Activated T-helper 1 cell treated with anti-CD3 and anti-CD28 coated beads, Interleukin-12 subunit alpha, Interleukin-12 subunit beta, Interleukin-2, Interleukin-4 antibody, amounts not matched to agents 30 ng/mL and 10 ng/mL and 1 ng/mL, durations not matched to agents 14 hours and 24 hours and 36 hours (primary cell): Measurements from ENCODE around the gene ETNK1. TPM values are rescaled to one million over a fixed set of nuclear protein-coding genes. Genes with fewer than 3 reads are reported as not detected.

Experiments used
- DNase-seq: peaks from one replicate; pipeline ENCODE4 v3.0.0; 2021; ENCODE audit warnings: low spot score
- H3K27ac Mint-ChIP-seq: one replicate; pipeline ENCODE4 v1.8.0; 2021; ENCODE audit warnings: mild to moderate bottlenecking, mixed read lengths
- H3K27me3 Mint-ChIP-seq: one replicate; pipeline ENCODE4 v1.8.0; 2022; ENCODE audit warnings: mild to moderate bottlenecking, moderate library complexity, mixed read lengths; ENCODE audit not compliant: insufficient read depth
- H3K36me3 Mint-ChIP-seq: one replicate; pipeline ENCODE4 v1.8.0; 2021; ENCODE audit warnings: low read depth, mixed read lengths
- H3K4me1 Mint-ChIP-seq: one replicate; pipeline ENCODE4 v1.8.0; 2021; ENCODE audit warnings: low read depth, mixed read lengths
- H3K4me3 Mint-ChIP-seq: one replicate; pipeline ENCODE4 v1.8.0; 2021; ENCODE audit warnings: mild to moderate bottlenecking, moderate library complexity, mixed read lengths
- H3K9me3 Mint-ChIP-seq: one replicate; pipeline ENCODE4 v1.8.0; 2021; ENCODE audit warnings: mixed read lengths
- intact Hi-C: fragments of 100-400 bp; cut with micrococcal nuclease; formaldehyde crosslinking; loops from one replicate; pipeline ENCODE4 v1.15.1; 2024
- total RNA-seq: library from RNA; stranded (reverse); gene quantifications from 2 replicates; pipeline ENCODE4 v1.2.3, GENCODE V29; 2022

Gene ETNK1
- total RNA-seq, 1 donor from 2014 or later = 111 TPM

- intact Hi-C loops = no loop called here
- Mint-ChIP-seq H3K27ac (no peak overlapping the region), H3K36me3 (peaks cover 36% of the 10 kb centered on the region), H3K27me3 (no peaks in the 10 kb centered on the region), H3K4me1 (peaks cover 24% of the 10 kb centered on the region), H3K4me3 (no peak overlapping the region), H3K9me3 (no peaks in the 10 kb centered on the region)
- no peak for DNase-seq
These were observed 23.7 kb downstream of the ETNK1 start for GRCh38 chr12:22648668-22649067.

GRCh38 chr12:22653075-22653474, 28.1 kb downstream of the ETNK1 start:
- Mint-ChIP-seq H3K36me3 (peaks cover 32% of the 10 kb centered on the region), H3K9me3 (no peaks in the 10 kb centered on the region), H3K27ac (no peak overlapping the region), H3K27me3 (no peaks in the 10 kb centered on the region), H3K4me1 (peaks cover 26% of the 10 kb centered on the region), H3K4me3 (no peak overlapping the region)
- no peak for DNase-seq
- intact Hi-C loops = loop anchor here (10.0 kb wide), 1 partner anchor 998 kb away; the partner anchor contains the start of gene LDHB

- H3K4me1 Mint-ChIP-seq = peaks cover 31% of the 10 kb centered on the region
- intact Hi-C loops = loop anchor here (10.0 kb wide), 1 partner anchor 999 kb away; the partner anchor contains the start of gene LDHB
These were observed 28.8 kb downstream of the ETNK1 start for GRCh38 chr12:22653791-22654190.

GRCh38 chr12:22656376-22656775, 31.4 kb downstream of the ETNK1 start:
- peaks cover 22% of the 10 kb centered on the region for H3K4me1 Mint-ChIP-seq
- H3K27me3 Mint-ChIP-seq = no peaks in the 10 kb centered on the region
- H3K4me3 Mint-ChIP-seq = no peak overlapping the region
- peaks cover 29% of the 10 kb centered on the region for H3K36me3 Mint-ChIP-seq
- intact Hi-C loops = loop anchor here (10.0 kb wide), 1 partner anchor 1002 kb away; the partner anchor contains the start of gene LDHB
- no peak for DNase-seq
- H3K9me3 Mint-ChIP-seq = no peaks in the 10 kb centered on the region
- H3K27ac Mint-ChIP-seq = no peak overlapping the region

More at GRCh38 chr12:22653791-22654190, 28.8 kb downstream of the ETNK1 start:
- Mint-ChIP-seq H3K27me3 (no peaks in the 10 kb centered on the region), H3K9me3 (no peaks in the 10 kb centered on the region), H3K4me3 (no peak overlapping the region), H3K36me3 (peaks cover 34% of the 10 kb centered on the region), H3K27ac (no peak overlapping the region)
- DNase-seq = no peak

GRCh38 chr12:22656831-22657230, 31.9 kb downstream of the ETNK1 start:
- no peak for DNase-seq

GRCh38 chr12:22657538-22657937, 32.6 kb downstream of the ETNK1 start:
- no peak overlapping the region for H3K27ac Mint-ChIP-seq
- no peak overlapping the region for H3K4me3 Mint-ChIP-seq
- peaks cover 28% of the 10 kb centered on the region for H3K36me3 Mint-ChIP-seq
- H3K27me3 Mint-ChIP-seq = no peaks in the 10 kb centered on the region
- no peak for DNase-seq
- no peaks in the 10 kb centered on the region for H3K9me3 Mint-ChIP-seq
- intact Hi-C loops = loop anchor here (10.0 kb wide), 1 partner anchor 1003 kb away; the partner anchor contains the start of gene LDHB
- H3K4me1 Mint-ChIP-seq = peaks cover 22% of the 10 kb centered on the region

More at GRCh38 chr12:22656831-22657230, 31.9 kb downstream of the ETNK1 start:
- intact Hi-C loops = loop anchor here (10.0 kb wide), 1 partner anchor 1002 kb away; the partner anchor contains the start of gene LDHB
- H3K36me3 Mint-ChIP-seq = peaks cover 30% of the 10 kb centered on the region
- H3K9me3 Mint-ChIP-seq = no peaks in the 10 kb centered on the region
- H3K4me3 Mint-ChIP-seq = no peak overlapping the region
- H3K4me1 Mint-ChIP-seq = peaks cover 22% of the 10 kb centered on the region
- H3K27ac Mint-ChIP-seq = no peak overlapping the region
- H3K27me3 Mint-ChIP-seq = no peaks in the 10 kb centered on the region

GRCh38 chr12:22658214-22658613, 33.2 kb downstream of the ETNK1 start:
- Mint-ChIP-seq H3K4me3 (no peak overlapping the region), H3K27me3 (no peaks in the 10 kb centered on the region), H3K36me3 (peaks cover 23% of the 10 kb centered on the region), H3K27ac (peak overlapping the region; percentile 5), H3K4me1 (peaks cover 16% of the 10 kb centered on the region), H3K9me3 (no peaks in the 10 kb centered on the region)
- intact Hi-C loops = loop anchor here (10.0 kb wide), 1 partner anchor 1003 kb away; the partner anchor contains the start of gene LDHB
- no peak for DNase-seq

GRCh38 chr12:22662356-22662755, 37.4 kb downstream of the ETNK1 start:
- Mint-ChIP-seq H3K36me3 (peaks cover 31% of the 10 kb centered on the region), H3K27ac (no peak overlapping the region)

GRCh38 chr12:22665476-22665875, 40.5 kb downstream of the ETNK1 start:
- no peaks in the 10 kb centered on the region for H3K27me3 Mint-ChIP-seq
- H3K27ac Mint-ChIP-seq = no peak overlapping the region
- intact Hi-C loops = no loop called here

More at GRCh38 chr12:22662356-22662755, 37.4 kb downstream of the ETNK1 start:
- no peak for DNase-seq
- Mint-ChIP-seq H3K9me3 (no peaks in the 10 kb centered on the region), H3K27me3 (no peaks in the 10 kb centered on the region), H3K4me3 (no peak overlapping the region), H3K4me1 (peaks cover 20% of the 10 kb centered on the region)
- intact Hi-C loops = no loop called here

GRCh38 chr12:22667122-22667521, 42.2 kb downstream of the ETNK1 start:
- no peak overlapping the region for H3K27ac Mint-ChIP-seq
- no peak for DNase-seq
- H3K27me3 Mint-ChIP-seq = no peaks in the 10 kb centered on the region
- peaks cover 11% of the 10 kb centered on the region for H3K4me1 Mint-ChIP-seq
- H3K4me3 Mint-ChIP-seq = no peak overlapping the region
- intact Hi-C loops = no loop called here
- H3K9me3 Mint-ChIP-seq = no peaks in the 10 kb centered on the region
- H3K36me3 Mint-ChIP-seq = peaks cover 20% of the 10 kb centered on the region

More at GRCh38 chr12:22665476-22665875, 40.5 kb downstream of the ETNK1 start:
- Mint-ChIP-seq H3K36me3 (peaks cover 27% of the 10 kb centered on the region), H3K9me3 (no peaks in the 10 kb centered on the region), H3K4me3 (no peak overlapping the region), H3K4me1 (peaks cover 11% of the 10 kb centered on the region)
- DNase-seq = no peak

GRCh38 chr12:22668441-22668840, 43.5 kb downstream of the ETNK1 start:
- Mint-ChIP-seq H3K9me3 (no peaks in the 10 kb centered on the region), H3K36me3 (peaks cover 20% of the 10 kb centered on the region), H3K27me3 (no peaks in the 10 kb centered on the region), H3K4me3 (no peak overlapping the region), H3K27ac (no peak overlapping the region), H3K4me1 (peaks cover 11% of the 10 kb centered on the region)
- intact Hi-C loops = no loop called here
- DNase-seq = no peak

GRCh38 chr12:22670762-22671161, 45.8 kb downstream of the ETNK1 start:
- no peak overlapping the region for H3K27ac Mint-ChIP-seq
- H3K36me3 Mint-ChIP-seq = peaks cover 28% of the 10 kb centered on the region
- intact Hi-C loops = no loop called here
- H3K4me1 Mint-ChIP-seq = peaks cover 3% of the 10 kb centered on the region
- no peak for DNase-seq
- no peaks in the 10 kb centered on the region for H3K9me3 Mint-ChIP-seq
- H3K27me3 Mint-ChIP-seq = no peaks in the 10 kb centered on the region
- no peak overlapping the region for H3K4me3 Mint-ChIP-seq

GRCh38 chr12:22672951-22673350, 48.0 kb downstream of the ETNK1 start:
- Mint-ChIP-seq H3K4me1 (peaks cover under 1% of the 10 kb centered on the region), H3K27me3 (no peaks in the 10 kb centered on the region), H3K36me3 (peaks cover 43% of the 10 kb centered on the region), H3K4me3 (no peak overlapping the region), H3K27ac (no peak overlapping the region), H3K9me3 (peaks cover 5% of the 10 kb centered on the region)
- intact Hi-C loops = no loop called here
- no peak for DNase-seq
